IMR-90 (cell line): Measurements from ENCODE around the gene RAVER2. TPM values are rescaled to one million over a fixed set of nuclear protein-coding genes. Genes with fewer than 3 reads are reported as not detected.

Source experiments
- ATAC-seq: fragments of 200-7000 bp; cut with Tn5 transposase; 2 replicates; pipeline ENCODE4 v1.9.1; 2020; ENCODE audit warnings: low read depth, mild to moderate bottlenecking, moderate library complexity
- BruUV-seq: library from RNA; stranded (reverse); fragments of 400-500 nt; replicated peaks from 2 replicates; lab custom pipeline; 2021; lab: Mats Ljungman, UMichigan
- CTCF ChIA-PET: fragments of 300-600 bp; formaldehyde crosslinking; extraction: SDS; loops from one replicate; lab custom pipeline; 2021; ENCODE audit warnings: antibody characterized with exemption; lab: Yijun Ruan, JAX
- POLR2A ChIA-PET: fragments of 300-600 bp; sonication (Branson Sonifier 250); formaldehyde crosslinking; loops from one replicate; lab custom pipeline; 2022; ENCODE audit warnings: antibody characterized with exemption; ENCODE audit not compliant: unreplicated experiment; lab: Charles Lee
- DNase-seq: peaks from one replicate; pipeline ENCODE4 v3.0.0; 2013
- H2AFZ ChIP-seq: replicated peaks from 2 replicates; pipeline ENCODE3; 2013; ENCODE audit warnings: low read length, mild to moderate bottlenecking; ENCODE audit not compliant: poor library complexity
- H2AK5ac ChIP-seq: 2 replicates; pipeline ENCODE4 v1.6.1; 2013; ENCODE audit warnings: low read depth, low read length, inconsistent platforms
- H2AK9ac ChIP-seq: replicated peaks from 2 replicates; pipeline ENCODE3; 2013; ENCODE audit warnings: mild to moderate bottlenecking, low read depth, low read length, moderate library complexity; ENCODE audit not compliant: poor library complexity
- H2BK120ac ChIP-seq: 2 replicates; pipeline ENCODE4 v1.6.1; 2013; ENCODE audit warnings: low read depth, low read length, inconsistent platforms
- H2BK15ac ChIP-seq: 3 replicates; pipeline ENCODE4 v1.6.1; 2013; ENCODE audit warnings: low read depth, low read length, inconsistent platforms
- H2BK20ac ChIP-seq: 2 replicates; pipeline ENCODE4 v1.6.1; 2013; ENCODE audit warnings: low read depth, mild to moderate bottlenecking, inconsistent platforms, low read length, moderate library complexity
- H2BK5ac ChIP-seq: 2 replicates; pipeline ENCODE4 v1.6.1; 2013; ENCODE audit warnings: mild to moderate bottlenecking, low read depth, low read length, inconsistent platforms; ENCODE audit not compliant: poor library complexity, severe bottlenecking
- H3K14ac ChIP-seq: replicated peaks from 2 replicates; pipeline ENCODE4 v1.6.1; 2013; ENCODE audit warnings: low read depth, low read length, inconsistent platforms
- H3K18ac ChIP-seq: 2 replicates; pipeline ENCODE4 v1.6.1; 2013; ENCODE audit warnings: low read depth, low read length, control low read depth
- H3K23ac ChIP-seq: 2 replicates; pipeline ENCODE4 v1.6.1; 2013; ENCODE audit warnings: low read depth, low read length, inconsistent platforms
- H3K27ac ChIP-seq: 2 replicates; pipeline ENCODE4 v1.5.1; 2013; ENCODE audit warnings: mild to moderate bottlenecking, control low read depth, low read length; ENCODE audit not compliant: insufficient read depth
- H3K27me3 ChIP-seq: 2 replicates; pipeline ENCODE4 v1.6.1; 2013; ENCODE audit warnings: low read length; ENCODE audit not compliant: control insufficient read depth, insufficient read depth
- H3K36me3 ChIP-seq: 2 replicates; pipeline ENCODE4 v1.6.1; 2013; ENCODE audit warnings: low read length, mixed read lengths; ENCODE audit not compliant: control insufficient read depth, insufficient read depth
- H3K4ac ChIP-seq: 2 replicates; pipeline ENCODE4 v1.6.1; 2013; ENCODE audit warnings: low read depth, low read length, inconsistent platforms
- H3K4me1 ChIP-seq: 2 replicates; pipeline ENCODE4 v1.6.1; 2013; ENCODE audit warnings: low read length, mixed read lengths; ENCODE audit not compliant: control insufficient read depth, insufficient read depth
- H3K4me2 ChIP-seq: 2 replicates; pipeline ENCODE4 v1.6.1; 2013; ENCODE audit warnings: low read depth, mild to moderate bottlenecking, control low read depth, low read length, moderate library complexity
- H3K4me3 ChIP-seq: 2 replicates; pipeline ENCODE4 v1.5.1; 2013; ENCODE audit warnings: low read depth, mild to moderate bottlenecking, control low read depth, low read length, moderate library complexity; ENCODE audit not compliant: insufficient read depth
- H3K56ac ChIP-seq: 2 replicates; pipeline ENCODE4 v1.6.1; 2013; ENCODE audit warnings: low read length, inconsistent platforms; ENCODE audit not compliant: insufficient read depth; ENCODE audit errors: extremely low read depth
- H3K79me1 ChIP-seq, 2 experiments: 2 replicates each; pipeline ENCODE4 v1.6.1; 2013; ENCODE audit warnings: low read length in 2 of 2, inconsistent platforms in 1 of 2, low read depth in 1 of 2
- H3K9ac ChIP-seq: 2 replicates; pipeline ENCODE4 v1.6.1; 2013; ENCODE audit warnings: low read depth, low read length, control low read depth
- H3K9me1 ChIP-seq: 2 replicates; pipeline ENCODE4 v1.6.1; 2013; ENCODE audit warnings: low read length, inconsistent platforms; ENCODE audit not compliant: insufficient read depth
- H3K9me3 ChIP-seq: 2 replicates; pipeline ENCODE4 v1.6.1; 2013; ENCODE audit warnings: low read length; ENCODE audit not compliant: control insufficient read depth, insufficient read depth
- H4K20me1 ChIP-seq: 2 replicates; pipeline ENCODE4 v1.6.1; 2013; ENCODE audit warnings: low read length, inconsistent platforms; ENCODE audit not compliant: insufficient read depth
- H4K5ac ChIP-seq: 2 replicates; pipeline ENCODE4 v1.6.1; 2013; ENCODE audit warnings: mild to moderate bottlenecking, low read depth, low read length, control low read depth
- H4K8ac ChIP-seq, 2 experiments: 2 replicates each; pipeline ENCODE4 v1.6.1; 2013; ENCODE audit warnings: low read depth in 2 of 2, low read length in 2 of 2, control low read depth in 1 of 2, inconsistent platforms in 1 of 2
- H4K91ac ChIP-seq: 2 replicates; pipeline ENCODE4 v1.6.1; 2013; ENCODE audit warnings: low read depth, low read length, inconsistent platforms; ENCODE audit not compliant: insufficient read depth
- CHD1 ChIP-seq: IDR thresholded peaks from 2 replicates; pipeline ENCODE4 v1.6.1; 2012; ENCODE audit warnings: low read depth, low read length, improper control_type of control experiment
- CTCF ChIP-seq: conservative IDR thresholded peaks from 2 replicates; pipeline ENCODE4 v1.5.1; 2012; ENCODE audit warnings: mild to moderate bottlenecking, low read depth, low read length, improper control_type of control experiment
- FOS ChIP-seq: fragments of 150-350 bp; IDR thresholded peaks from 2 replicates; pipeline ENCODE4 v1.6.1; 2016; ENCODE audit warnings: low read depth, low read length
- MAZ ChIP-seq: IDR thresholded peaks from 2 replicates; pipeline ENCODE4 v1.6.1; 2012; ENCODE audit warnings: low read depth, mild to moderate bottlenecking, low read length, improper control_type of control experiment, moderate library complexity, borderline replicate concordance
- POLR2A ChIP-seq: IDR thresholded peaks from 2 replicates; pipeline ENCODE4 v1.6.1; 2012; ENCODE audit warnings: mild to moderate bottlenecking, low read depth, low read length
- RAD21 ChIP-seq: IDR thresholded peaks from 2 replicates; pipeline ENCODE4 v1.6.1; 2012; ENCODE audit warnings: low read length, improper control_type of control experiment
- USF2 ChIP-seq: fragments of 150-350 bp; IDR thresholded peaks from 2 replicates; pipeline ENCODE4 v1.6.1; 2017; ENCODE audit warnings: mild to moderate bottlenecking, antibody characterized with exemption, low read length, low read depth
- WGBS, 2 experiments: methylation state at CpG; one replicate each; pipeline versions ENCODE4 v1.1.5 to v1.1.7; 2013; ENCODE audit warnings: missing lambda C conversion rate in 2 of 2; ENCODE audit not compliant: insufficient read length in 1 of 2; ENCODE audit errors: extremely low coverage in 2 of 2; 5-methylcytosine and 5-hydroxymethylcytosine counted together
- dilution Hi-C: fragments of 300-500 bp; cut with HindIII; formaldehyde crosslinking; loops from one replicate; pipeline ENCODE4 v1.14.3; 2018; ENCODE audit warnings: low sequenced_read_pairs; ENCODE audit not compliant: unreplicated experiment
- in situ Hi-C: fragments of 300-500 bp; cut with MboI; formaldehyde crosslinking; loops from 3 replicates; pipeline ENCODE4 v1.14.3; 2019; ENCODE audit warnings: low sequenced_read_pairs, inconsistent platforms, mixed read lengths
- intact Hi-C: fragments of 100-400 bp; cut with micrococcal nuclease; formaldehyde crosslinking; loops from 2 replicates; pipeline ENCODE4 v1.10.0; 2022
- polyA plus RNA-seq, 3 experiments: library from polyadenylated mRNA; depleted of rRNA; stranded (reverse); fragments of >200 nt; gene quantifications; 2 replicates each; pipeline ENCODE4 v1.2.3, GENCODE V29; 2012; ENCODE audit warnings: low replicate concordance in 1 of 3
- total RNA-seq: library from RNA; depleted of rRNA; stranded (reverse); fragments of >200 nt; gene quantifications from 2 replicates; pipeline ENCODE4 v1.2.3, GENCODE V29; 2012

The RAVER2 gene
- total and polyA plus RNA-seq, 2 of the 4 experiments (the other 2 are of a cell fraction) = 3.7 to 6.1 TPM

- DNase-seq = no peak
- no peak for ATAC-seq
- Histone ChIP-seq H3K36me3 (peaks cover 39% of the 10 kb centered on the region), H3K56ac (no peak overlapping the region), H3K23ac (no peak overlapping the region), H3K9me1 (peaks cover 4% of the 10 kb centered on the region), H3K9ac (no peak overlapping the region), H2BK15ac (no peak overlapping the region), H4K8ac (no peak overlapping the region), H3K4me2 (no peak overlapping the region), H4K20me1 (no peaks in the 10 kb centered on the region; the same call in 1 of the 2 replicates), H3K4me3 (no peak overlapping the region), H3K27ac (no peak overlapping the region), H3K79me1 (peaks cover 8 to 45% of the 10 kb centered on the region in 2 experiments), H3K4me1 (peaks cover 3% of the 10 kb centered on the region), H4K5ac (no peak overlapping the region), H3K18ac (no peak overlapping the region), H3K27me3 (no peaks in the 10 kb centered on the region), H2AK9ac (peak overlapping the region; percentile 8), H4K91ac (no peak overlapping the region; the same call in 1 of the 2 replicates), H2BK120ac (no peak overlapping the region), H2AK5ac (no peak overlapping the region), H2BK5ac (no peak overlapping the region), H2AFZ (no peak overlapping the region), H2BK20ac (no peak overlapping the region), H3K9me3 (no peaks in the 10 kb centered on the region), H3K14ac (no peak overlapping the region), H3K4ac (no peak overlapping the region)
- CTCF ChIA-PET = no interaction called here
- no TSS peak for BruUV-seq
- in situ Hi-C loops (no loop called here), intact Hi-C loops (loop anchor here (5.0 kb wide), 2 partner anchors 92 to 132 kb away; partner anchors contain the start of gene JAK1), dilution Hi-C loops (no loop called here)
- TF ChIP-seq RAD21 (no peak), POLR2A (no peak), FOS (no peak), USF2 (no peak), CTCF (no peak), MAZ (no peak), CHD1 (no peak)
- WGBS, 2 experiments = 67% methylated on average over 3 of the region's 6 CpGs; no CpG with 5 or more reads in 1 of the 2 experiments
- POLR2A ChIA-PET = no interaction called here
Observed at GRCh38 chr1:64875606-64876005, 130.7 kb downstream of the RAVER2 start.
